HCT116 (cell line): ENCODE results near the gene IL17B. TPM values are rescaled to one million over a fixed set of nuclear protein-coding genes. Genes with fewer than 3 reads are reported as not detected.

ENCODE experiments used
- ATAC-seq: fragments of 200-7000 bp; cut with Tn5 transposase; 2 replicates; pipeline ENCODE4 v1.9.1; 2020; ENCODE audit warnings: mild to moderate bottlenecking, moderate library complexity
- BruUV-seq: library from RNA; stranded (reverse); fragments of 400-500 nt; replicated peaks from 2 replicates; lab custom pipeline; 2021; lab: Mats Ljungman, UMichigan
- CTCF ChIA-PET: fragments of 300-600 bp; sonication (Branson Sonifier 250); formaldehyde crosslinking; loops from one replicate; lab custom pipeline; 2021; ENCODE audit warnings: antibody characterized with exemption; lab: Charles Lee
- POLR2A ChIA-PET: fragments of 300-600, 350-600 bp; sonication (Branson Sonifier 250); formaldehyde crosslinking; loops from one replicate; lab custom pipeline; 2021; ENCODE audit warnings: antibody characterized with exemption; lab: Charles Lee
- RAD21 ChIA-PET, 2 experiments: fragments of 300-600 bp; sonication (Branson Sonifier 250); formaldehyde crosslinking; loops; one replicate each; lab custom pipeline; 2023; ENCODE audit warnings: low total read pairs in 2 of 2; ENCODE audit not compliant: uncharacterized antibody in 2 of 2, unreplicated experiment in 2 of 2, low non-redundant PET in 1 of 2; lab: Charles Lee
- DNase-seq: peaks from one replicate; pipeline ENCODE4 v3.0.0-alpha.2; 2010; ENCODE audit warnings: low read depth, low spot score
- H2AFZ ChIP-seq: fragments of 200-600 bp; shearing (Covaris generic), sonication (generic); 2 replicates; pipeline ENCODE4 v1.6.1; 2017; ENCODE audit warnings: low read depth, mixed run types, mixed read lengths, antibody characterized with exemption, low read length; ENCODE audit not compliant: poor library complexity, severe bottlenecking
- H3K27ac ChIP-seq: 2 replicates; pipeline ENCODE4 v1.5.1; 2012; ENCODE audit warnings: low read depth, low read length
- H3K27me3 ChIP-seq: fragments of 200-600 bp; sonication (generic); 2 replicates; pipeline ENCODE4 v1.6.1; 2016; ENCODE audit warnings: mixed run types, low read length, mixed read lengths; ENCODE audit not compliant: insufficient read depth
- H3K36me3 ChIP-seq, 2 experiments: fragments of 200-500 bp in 1 of 2; fragments of 200-600 bp in 1 of 2; sonication (Bioruptor generic) in 1 of 2; sonication (generic) in 1 of 2; 2 replicates each; pipeline versions ENCODE4 v1.5.1 to v1.6.1; 2014 to 2016; ENCODE audit warnings: low read length in 2 of 2, inconsistent platforms in 1 of 2, mixed read lengths in 1 of 2, mixed run types in 1 of 2; ENCODE audit not compliant: insufficient read depth in 2 of 2, control insufficient read depth in 1 of 2
- H3K4me1 ChIP-seq, 2 experiments: fragments of 200-600 bp in 1 of 2; sonication (generic) in 1 of 2; 2 replicates each; pipeline versions ENCODE4 v1.5.1 to v1.6.1; 2012 to 2017; ENCODE audit warnings: low read length in 2 of 2, inconsistent platforms in 1 of 2, mild to moderate bottlenecking in 1 of 2, mixed read lengths in 1 of 2, mixed run types in 1 of 2, moderate library complexity in 1 of 2; ENCODE audit not compliant: insufficient read depth in 2 of 2, control insufficient read depth in 1 of 2
- H3K4me2 ChIP-seq: fragments of 200-600 bp; sonication (generic); 2 replicates; pipeline ENCODE4 v1.6.1; 2017; ENCODE audit warnings: mixed run types, low read length, mixed read lengths
- H3K4me3 ChIP-seq, 2 experiments: fragments of 200-600 bp in 1 of 2; sonication (generic) in 1 of 2; replicated peaks in 1 of 2; 2 replicates each; pipeline ENCODE4 v1.5.1; 2011 to 2016; ENCODE audit warnings: low read length in 2 of 2, control low read depth in 1 of 2, low read depth in 1 of 2, mild to moderate bottlenecking in 1 of 2, mixed read lengths in 1 of 2, mixed run types in 1 of 2
- H3K79me2 ChIP-seq: fragments of 200-600 bp; sonication (generic); 2 replicates; pipeline ENCODE4 v1.6.1; 2017; ENCODE audit warnings: mild to moderate bottlenecking, mixed run types, low read length, moderate library complexity, mixed read lengths; ENCODE audit not compliant: insufficient read depth
- H3K9ac ChIP-seq: fragments of 200-600 bp; sonication (generic); 2 replicates; pipeline ENCODE4 v1.6.1; 2016; ENCODE audit warnings: low read length, mixed read lengths
- H3K9me2 ChIP-seq: fragments of 200-600 bp; sonication (generic), shearing (Covaris generic); 2 replicates; pipeline ENCODE4 v1.6.1; 2017; ENCODE audit warnings: mixed run types, mild to moderate bottlenecking, moderate library complexity; ENCODE audit not compliant: insufficient read depth
- H3K9me3 ChIP-seq, 2 experiments: fragments of 200-500 bp in 1 of 2; fragments of 200-600 bp in 1 of 2; sonication (Bioruptor generic) in 1 of 2; sonication (generic) in 1 of 2; 2 replicates each; pipeline ENCODE4 v1.6.1; 2014 to 2017; ENCODE audit warnings: low read length in 2 of 2, mixed read lengths in 2 of 2, inconsistent platforms in 1 of 2, low read depth in 1 of 2, mild to moderate bottlenecking in 1 of 2, mixed run types in 1 of 2, moderate library complexity in 1 of 2; ENCODE audit not compliant: control insufficient read depth in 1 of 2, insufficient read depth in 1 of 2
- H4K20me1 ChIP-seq: fragments of 200-600 bp; sonication (generic), shearing (Covaris generic); 2 replicates; pipeline ENCODE4 v1.6.1; 2017; ENCODE audit warnings: mixed run types, mild to moderate bottlenecking, moderate library complexity; ENCODE audit not compliant: insufficient read depth
- CBX3 ChIP-seq: IDR thresholded peaks from 2 replicates; pipeline ENCODE4 v1.6.1; 2012; ENCODE audit warnings: low read depth
- CTCF ChIP-seq, 3 experiments: fragments of 200-600 bp in 1 of 3; sonication (generic) in 1 of 3; IDR thresholded peaks in 2 of 3; conservative IDR thresholded peaks in 1 of 3; 2 replicates each; pipeline ENCODE4 v1.5.1; 2012 to 2017; ENCODE audit warnings: low read depth in 2 of 3, low read length in 2 of 3, antibody characterized with exemption in 1 of 3, borderline replicate concordance in 1 of 3, control low read depth in 1 of 3, mild to moderate bottlenecking in 1 of 3, mixed read lengths in 1 of 3, mixed run types in 1 of 3, moderate library complexity in 1 of 3; ENCODE audit not compliant: insufficient read depth in 1 of 3
- EGR1 ChIP-seq: IDR thresholded peaks from 2 replicates; pipeline ENCODE4 v1.6.1; 2012; ENCODE audit warnings: low read depth
- EZH2phosphoT487 ChIP-seq: fragments of 200-600 bp; IDR thresholded peaks from 2 replicates; pipeline ENCODE4 v1.6.1; 2018; ENCODE audit warnings: antibody characterized with exemption, borderline replicate concordance
- FOSL1 ChIP-seq: IDR thresholded peaks from 2 replicates; pipeline ENCODE4 v1.6.1; 2012; ENCODE audit warnings: low read depth
- MAX ChIP-seq: IDR thresholded peaks from 2 replicates; pipeline ENCODE4 v1.6.1; 2012
- POLR2A ChIP-seq: IDR thresholded peaks from 2 replicates; pipeline ENCODE4 v1.7.0; 2011; ENCODE audit warnings: borderline replicate concordance; ENCODE audit not compliant: insufficient read depth, insufficient read length; ENCODE audit errors: extremely low read depth
- RAD21 ChIP-seq: IDR thresholded peaks from 2 replicates; pipeline ENCODE4 v1.6.1; 2012; ENCODE audit warnings: low read depth, mild to moderate bottlenecking
- SIN3A ChIP-seq: IDR thresholded peaks from 2 replicates; pipeline ENCODE4 v1.6.1; 2012; ENCODE audit warnings: low read depth
- TCF7L2 ChIP-seq: IDR thresholded peaks from 2 replicates; pipeline ENCODE4 v1.7.0; 2011; ENCODE audit warnings: borderline replicate concordance, inconsistent platforms; ENCODE audit not compliant: insufficient read depth, insufficient read length; ENCODE audit errors: extremely low read depth
- ZFX ChIP-seq: fragments of 450-650 bp; IDR thresholded peaks from 2 replicates; pipeline ENCODE4 v1.6.1; 2017
- ZNF274 ChIP-seq: fragments of 200-500 bp; sonication (Bioruptor generic); IDR thresholded peaks from 2 replicates; pipeline ENCODE4 v1.6.1; 2014; ENCODE audit warnings: mild to moderate bottlenecking, low read depth, low read length, inconsistent platforms
- intact Hi-C: fragments of 100-400 bp; cut with micrococcal nuclease; formaldehyde crosslinking; loops from 2 replicates; pipeline ENCODE4 v1.10.0; 2022
- total RNA-seq: library from RNA; stranded (reverse); gene quantifications from one replicate; pipeline ENCODE4 v1.2.1, GENCODE V29; 2021; ENCODE audit not compliant: unreplicated experiment

The IL17B gene
- total RNA-seq, 1 experiment from 2014 or later = 0.81 TPM

- BruUV-seq = no TSS peak
- H2AFZ ChIP-seq = no peak overlapping the region
Observed at GRCh38 chr5:149341876-149342275, 37.2 kb downstream of the IL17B start.

GRCh38 chr5:149340920-149341319 is 38.2 kb downstream of the IL17B start:
- Histone ChIP-seq H3K9ac (no peak overlapping the region), H3K4me2 (no peak overlapping the region), H3K27ac (no peak overlapping the region), H3K27me3 (no peaks in the 10 kb centered on the region), H4K20me1 (no peaks in the 10 kb centered on the region), H3K9me2 (no peaks in the 10 kb centered on the region), H3K36me3 (no peaks in the 10 kb centered on the region), H3K4me3 (no peak overlapping the region), H3K4me1 (peaks cover 0 to 7% of the 10 kb centered on the region in 2 experiments; a peak in 2 of 4 replicates), H3K9me3 (no peaks in the 10 kb centered on the region), H2AFZ (no peak overlapping the region), H3K79me2 (peaks cover 7% of the 10 kb centered on the region)
- no peak for DNase-seq
- intact Hi-C loops = no loop called here
- ChIA-PET RAD21 (no interaction called here), CTCF (no interaction called here), POLR2A (no interaction called here)
- no peak for ATAC-seq
- no TSS peak for BruUV-seq
- TF ChIP-seq FOSL1 = no peak
- no peak for TF ChIP-seq RAD21
- no peak for TF ChIP-seq SIN3A
- no peak for TF ChIP-seq ZFX
- no peak for TF ChIP-seq CTCF (IDR thresholded peaks at IDR 0.05 in 2 of 3, conservative IDR thresholded peaks at IDR 0.05 in 1 of 3; ENCODE audit: borderline replicate concordance in 1 of 3, insufficient read depth in 1 of 3, low read depth in 2 of 3, low read length in 2 of 3)
- TF ChIP-seq EGR1 = no peak
- TF ChIP-seq ZNF274 = no peak
- TF ChIP-seq CBX3 = no peak
- no peak for TF ChIP-seq EZH2phosphoT487
- no peak for TF ChIP-seq MAX

More at GRCh38 chr5:149341876-149342275, 37.2 kb downstream of the IL17B start:
- DNase-seq (no peak), ATAC-seq (no peak)
- RAD21 ChIA-PET = no interaction called here
- CTCF ChIA-PET = no interaction called here
- no peak overlapping the region for H3K27ac ChIP-seq
- peaks cover under 1 to 8% of the 10 kb centered on the region in 2 experiments; a peak in 3 of 4 replicates for H3K4me1 ChIP-seq
- no peak overlapping the region for H3K4me3 ChIP-seq
- no peaks in the 10 kb centered on the region for H3K27me3 ChIP-seq
- H3K9me2 ChIP-seq = no peaks in the 10 kb centered on the region
- H3K9ac ChIP-seq = no peak overlapping the region
- H4K20me1 ChIP-seq = no peaks in the 10 kb centered on the region
- TF ChIP-seq POLR2A (no peak), TCF7L2 (no peak), CTCF (IDR thresholded peaks at IDR 0.05 in 2 of 3, conservative IDR thresholded peaks at IDR 0.05 in 1 of 3; ENCODE audit: borderline replicate concordance in 1 of 3, insufficient read depth in 1 of 3, low read depth in 2 of 3, low read length in 2 of 3) (no peak), CBX3 (no peak), SIN3A (no peak)
- POLR2A ChIA-PET = no interaction called here
- no peak overlapping the region for H3K4me2 ChIP-seq
- H3K36me3 ChIP-seq = no peaks in the 10 kb centered on the region
- intact Hi-C loops = no loop called here
- H3K79me2 ChIP-seq = peaks cover 16% of the 10 kb centered on the region
- H3K9me3 ChIP-seq = no peaks in the 10 kb centered on the region
